Fibroblast of skin of abdomen (primary cell): ENCODE results near the gene AQP12B.
"Not testable (repeated sequence)": the region's sequence is repeated elsewhere in the genome, so short reads cannot be mapped to it uniquely, and the experiment has no call there.

ENCODE experiments used
- DNase-seq: peaks from one replicate; pipeline ENCODE4 v3.0.0-alpha.2; 2013

The AQP12B gene

DNA sequence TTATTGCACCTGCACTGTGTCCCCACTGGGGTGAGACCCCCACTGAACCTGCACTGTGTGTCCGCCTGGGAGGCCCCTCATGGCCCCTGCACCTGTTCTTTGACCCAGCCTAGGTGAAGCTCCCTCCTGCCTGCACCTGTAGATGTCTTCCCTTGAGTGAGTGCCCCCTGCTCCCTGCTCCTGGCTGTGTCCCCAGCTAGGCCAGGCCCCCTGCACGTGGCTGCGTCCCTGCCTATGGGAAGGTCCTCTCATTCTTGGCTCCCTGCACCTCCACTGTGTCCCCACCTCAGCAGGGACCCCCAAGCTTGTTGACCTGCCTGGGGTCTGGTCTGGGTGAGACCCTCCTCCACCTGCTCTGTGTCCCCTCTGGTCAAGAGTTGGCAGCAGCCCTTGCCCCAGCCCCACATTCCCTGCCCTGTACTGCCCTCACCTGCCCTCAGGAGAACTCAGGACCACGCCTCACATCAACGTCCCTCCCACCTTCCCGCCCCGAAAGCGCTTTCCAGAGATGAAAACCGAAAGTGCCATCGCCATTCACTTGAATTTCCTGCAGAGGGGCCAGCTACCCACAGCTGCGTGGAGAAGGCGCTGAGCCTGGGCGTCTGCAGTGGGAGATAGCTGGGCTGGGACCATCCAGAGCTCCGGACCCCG is 769 bp upstream of the AQP12B start:
- not testable (repeated sequence) for DNase-seq

GRCh38 chr2:240680185-240680584 is 2.5 kb downstream of the AQP12B start:
- DNase-seq: not testable (repeated sequence)

GRCh38 chr2:240678909-240679308 is 3.8 kb downstream of the AQP12B start:
- not testable (repeated sequence) for DNase-seq

DNA sequence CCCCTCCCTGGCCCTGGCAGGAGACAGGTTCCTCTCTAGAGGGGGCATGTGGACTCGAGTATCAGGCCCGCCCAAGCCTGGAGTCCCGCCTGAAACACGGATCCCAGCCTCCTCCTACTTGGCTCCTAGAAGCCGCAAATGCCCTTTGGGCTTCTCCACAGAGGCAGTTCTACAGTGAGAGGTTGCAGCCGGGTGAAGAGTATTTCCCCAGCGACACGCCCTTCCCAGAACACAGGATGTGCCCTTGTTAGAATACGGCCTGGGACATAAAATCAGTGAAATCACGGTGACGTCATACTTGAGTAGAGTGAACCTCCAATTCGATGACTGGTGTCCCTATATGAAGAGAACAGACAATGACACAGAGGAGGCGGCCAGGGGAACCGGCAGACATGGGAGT is 4.6 kb downstream of the AQP12B start:
- DNase-seq: not testable (repeated sequence)

DNA sequence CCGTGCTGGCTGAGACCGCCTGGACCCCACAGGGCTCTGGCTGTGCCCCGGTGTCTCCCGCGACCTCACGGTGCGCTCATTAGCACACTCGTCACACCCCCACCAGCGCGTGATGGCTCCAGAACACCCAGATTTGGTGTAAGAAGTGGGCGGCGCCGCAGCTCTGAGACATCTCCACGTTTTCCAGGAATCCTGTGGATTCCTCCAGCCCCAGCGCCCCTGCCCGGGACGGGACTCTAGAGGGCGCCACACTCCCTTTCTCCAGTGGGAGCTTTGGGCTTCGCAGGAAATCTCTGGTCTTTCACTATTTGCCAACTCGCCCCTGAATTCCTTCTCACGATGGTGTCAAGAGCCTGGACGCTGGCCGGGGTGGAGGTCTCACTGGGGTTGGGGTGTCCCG is 7.3 kb downstream of the AQP12B start:
- not testable (repeated sequence) for DNase-seq

DNA sequence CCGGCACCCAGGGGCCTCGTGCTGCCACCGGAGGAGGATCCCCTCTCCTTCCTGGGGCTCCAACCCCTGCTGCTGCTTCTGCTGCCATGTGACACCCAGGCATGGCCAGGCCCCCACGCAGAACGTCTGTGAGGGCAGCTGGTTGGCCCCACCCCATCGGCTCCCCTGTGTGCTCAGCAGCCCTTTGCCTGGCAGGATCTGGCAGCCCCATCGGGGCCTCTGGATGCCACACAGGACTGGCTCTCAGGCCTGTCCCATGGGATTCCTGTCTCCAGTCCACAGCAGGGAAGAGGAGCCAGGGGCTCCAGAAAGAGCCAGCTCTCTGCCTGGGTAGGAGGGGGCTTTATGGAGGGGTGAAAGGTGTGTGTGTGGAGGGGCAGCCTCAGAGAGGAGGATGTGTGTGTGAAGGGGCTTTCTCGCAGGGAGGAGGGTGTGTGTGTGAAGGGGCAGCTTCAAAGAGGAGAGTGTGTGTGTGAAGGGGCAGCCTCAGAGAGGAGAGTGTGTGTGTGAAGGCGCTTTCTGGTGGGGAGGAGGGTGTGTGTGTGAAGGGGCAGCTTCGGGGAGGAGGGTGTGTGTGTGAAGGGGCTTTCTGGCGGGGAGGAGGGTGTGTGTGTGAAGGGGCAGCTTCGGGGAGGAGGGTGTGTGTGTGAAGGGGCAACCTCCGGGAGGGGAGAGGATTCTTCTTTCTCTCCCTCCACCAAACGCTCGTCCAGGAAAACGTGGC is 8.1 kb downstream of the AQP12B start:
- not testable (repeated sequence) for DNase-seq

DNA sequence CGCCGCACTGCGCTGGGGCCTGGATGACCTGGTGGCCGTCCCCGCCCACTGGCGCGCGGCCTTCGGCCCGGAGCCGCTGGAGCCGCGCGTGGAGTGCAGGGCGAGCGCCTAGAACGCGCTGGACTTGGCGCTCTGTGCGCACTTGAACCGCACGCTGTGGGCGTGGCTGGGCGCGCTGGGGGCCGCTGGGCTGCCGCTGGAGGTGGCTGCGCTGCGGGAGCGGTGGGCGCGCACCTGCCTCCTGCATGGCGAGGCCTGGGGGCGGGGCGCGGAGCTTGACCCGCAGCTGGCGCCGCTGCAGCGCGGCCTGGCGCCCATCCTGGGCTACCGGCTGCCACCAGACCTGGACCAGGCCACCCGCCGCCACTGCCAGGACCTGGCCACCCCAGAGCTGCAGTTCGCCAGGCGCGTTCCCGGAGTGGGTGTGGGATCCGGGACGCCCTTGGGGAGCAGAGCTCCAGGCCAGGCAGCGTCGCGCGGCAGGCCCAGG is 9.9 kb downstream of the AQP12B start:
- no peak for DNase-seq

DNA sequence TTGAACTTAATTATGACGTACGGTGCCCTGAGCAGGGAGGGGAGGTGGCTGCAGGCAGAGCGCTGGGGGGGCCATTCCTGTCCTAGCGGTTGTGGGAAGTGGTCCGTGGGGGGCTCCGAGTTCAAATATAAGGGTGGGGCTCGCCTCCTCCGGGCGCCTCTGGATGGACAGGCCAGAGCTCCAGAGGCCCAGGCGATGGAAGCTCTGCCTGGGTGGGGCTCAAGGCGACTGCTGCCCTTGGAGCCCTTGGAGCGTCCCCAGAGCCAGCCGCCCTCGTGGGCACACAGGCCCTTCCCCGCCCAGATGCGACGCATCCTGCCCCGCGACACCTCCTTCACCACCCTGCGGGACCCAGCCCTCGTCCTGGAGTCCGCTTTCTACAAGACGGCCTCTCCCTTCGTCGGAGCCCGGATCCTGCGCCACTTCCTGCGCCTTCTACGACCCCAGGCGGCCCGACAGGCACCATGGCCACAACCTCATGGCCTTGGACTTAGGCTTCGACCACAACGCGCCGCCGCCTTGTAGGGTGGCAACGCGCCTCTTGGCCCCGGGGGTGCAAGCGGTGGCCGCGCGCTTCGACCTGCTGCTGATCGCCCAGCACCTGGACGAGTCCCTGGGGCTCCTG is 10.5 kb downstream of the AQP12B start:
- no peak for DNase-seq

DNA sequence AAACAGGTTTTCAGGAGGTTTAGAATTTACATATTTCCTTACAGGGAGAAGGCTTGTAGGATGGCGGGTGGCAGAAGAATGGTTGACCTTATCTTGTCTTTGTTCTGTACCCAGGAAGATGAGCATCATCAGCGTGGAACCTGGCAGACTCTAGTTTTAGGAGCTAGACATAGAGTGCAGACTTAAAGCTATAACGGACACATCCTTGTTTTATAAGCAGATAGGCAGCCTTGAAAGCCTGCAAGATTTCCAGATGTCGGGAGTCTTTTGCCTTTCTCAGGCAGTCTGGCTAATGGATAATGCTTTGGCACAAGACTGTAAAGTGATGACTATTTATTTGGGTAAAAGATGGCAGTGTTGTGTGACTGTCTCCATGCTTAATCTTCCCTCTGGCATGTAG is 11.7 kb downstream of the AQP12B start:
- no peak for DNase-seq

DNA sequence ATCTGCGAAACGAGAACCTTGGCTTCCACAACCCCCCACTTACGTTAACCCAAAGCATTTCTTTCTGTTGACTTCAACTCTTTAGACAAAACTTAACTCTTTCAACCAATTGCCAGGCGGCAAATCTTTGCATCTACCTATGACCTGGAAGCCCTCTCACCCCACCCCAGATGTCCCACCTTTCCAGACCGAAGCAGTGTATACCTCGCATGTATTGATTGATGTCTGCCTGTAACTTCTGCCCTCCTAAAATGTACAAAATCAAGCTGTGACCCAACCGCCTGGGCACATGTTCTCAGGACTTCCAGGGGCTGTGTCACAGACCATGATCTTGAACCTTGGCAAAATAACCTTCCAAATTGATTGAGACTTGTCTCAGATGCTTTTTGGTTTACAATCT is 12.3 kb downstream of the AQP12B start:
- DNase-seq: no peak

GRCh38 chr2:240664622-240665021 is 18.1 kb downstream of the AQP12B start:
- DNase-seq: no peak

- no peak for DNase-seq
Measured at GRCh38 chr2:240663546-240664190, 19.0 kb downstream of the AQP12B start.

DNA sequence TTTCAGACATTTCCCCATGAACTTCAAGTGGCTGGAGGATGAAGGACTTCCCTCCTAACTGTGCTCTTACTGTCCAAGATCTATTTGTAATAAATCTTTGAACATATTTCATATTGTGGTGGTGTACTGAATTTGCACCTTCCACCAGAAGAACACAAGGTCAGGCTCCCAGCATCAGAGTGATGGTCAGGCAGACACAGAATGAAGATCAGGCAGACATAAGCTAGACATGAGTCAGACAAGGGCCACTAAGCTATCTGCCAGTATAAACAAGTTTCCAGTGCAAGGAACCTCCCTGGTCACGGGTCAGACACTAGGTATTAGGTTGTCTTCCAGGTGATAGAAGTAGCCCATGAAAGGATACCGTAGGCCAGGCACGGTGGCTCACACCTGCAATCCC is 20.0 kb downstream of the AQP12B start:
- DNase-seq: no peak

- DNase-seq: not testable (repeated sequence)
Measured at GRCh38 chr2:240659883-240660282, 22.8 kb downstream of the AQP12B start.

DNA sequence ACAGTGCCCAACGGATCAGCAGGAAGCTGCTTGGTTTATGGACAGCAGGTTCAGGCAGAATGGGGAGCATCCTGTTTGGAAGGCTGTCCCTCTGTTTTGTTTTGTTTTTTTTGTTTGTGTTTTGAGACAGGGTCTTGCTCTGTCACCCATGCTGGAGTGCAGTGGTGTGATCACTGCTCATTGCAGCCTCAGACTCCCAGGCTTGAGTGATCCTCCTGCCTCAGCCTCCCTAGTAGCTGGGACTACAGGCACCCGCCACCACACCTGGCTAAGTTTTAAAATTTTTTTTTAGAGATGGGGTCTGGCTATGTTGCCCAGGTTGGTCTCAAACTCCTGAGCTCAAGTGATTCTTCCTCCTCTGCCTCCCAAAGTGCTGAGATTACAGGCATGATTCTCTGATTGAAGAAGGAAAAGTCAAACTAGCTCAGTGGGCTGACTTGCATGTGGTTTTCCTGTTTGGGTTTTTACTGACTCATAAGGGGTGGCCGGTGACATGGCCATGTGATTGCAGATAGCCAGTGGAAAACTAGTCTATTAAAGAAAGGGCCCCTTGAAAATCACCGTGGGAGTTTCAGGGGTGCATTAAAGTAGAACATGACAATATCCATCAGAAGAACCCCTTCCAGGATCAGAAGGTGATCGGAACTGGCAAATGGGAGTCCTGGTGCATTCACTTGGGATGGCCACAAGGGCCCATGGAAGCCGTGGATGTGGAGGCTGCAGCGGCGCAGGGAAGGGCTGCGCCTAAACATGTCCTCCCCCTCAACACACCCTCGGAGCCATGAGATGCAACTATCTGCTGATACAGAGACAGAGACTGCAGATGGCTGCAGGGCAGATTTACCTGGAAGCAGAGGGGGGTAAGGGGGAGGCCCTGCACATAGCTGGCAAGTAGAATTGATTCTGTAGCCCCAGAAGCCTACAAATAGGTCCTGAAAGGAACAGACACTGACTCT is 26.5 kb downstream of the AQP12B start:
- peak; percentile 7 for DNase-seq

GRCh38 chr2:240651185-240651584 is 31.5 kb downstream of the AQP12B start:
- no peak for DNase-seq

DNA sequence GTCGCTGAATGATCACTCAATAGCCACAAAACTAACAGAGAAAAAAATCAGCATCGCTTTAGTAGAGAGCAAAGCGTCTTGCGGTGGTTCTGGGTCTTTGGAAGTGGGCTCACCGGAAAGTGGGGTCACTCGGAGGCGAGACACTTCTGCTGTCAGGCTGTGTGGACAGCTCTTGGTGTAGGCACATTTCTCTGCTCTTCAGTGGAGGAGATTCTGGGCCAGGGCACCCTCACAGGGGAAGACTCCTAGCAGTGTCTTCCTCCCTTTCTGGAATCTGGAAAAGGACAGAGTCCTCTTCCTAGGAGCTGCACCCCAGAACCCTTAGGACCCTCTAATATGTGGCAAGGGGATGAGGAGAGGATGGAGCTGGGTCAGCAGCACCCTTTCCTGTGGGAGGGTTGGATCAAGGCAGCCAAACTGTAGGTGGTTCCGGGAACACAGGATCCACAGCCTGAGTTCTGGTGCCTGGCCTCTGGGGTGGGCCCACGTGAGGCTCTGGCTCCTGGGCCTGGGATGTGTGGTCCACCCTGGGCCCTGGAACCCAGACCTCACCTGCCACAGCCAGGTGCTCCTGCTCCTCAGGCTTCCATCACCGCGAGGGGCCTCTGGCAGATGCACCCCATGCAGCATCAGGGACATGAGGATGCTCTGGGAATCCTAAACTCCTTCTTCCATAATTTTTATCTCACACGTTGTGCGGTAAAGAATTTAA is 32.3 kb downstream of the AQP12B start:
- no peak for DNase-seq

DNA sequence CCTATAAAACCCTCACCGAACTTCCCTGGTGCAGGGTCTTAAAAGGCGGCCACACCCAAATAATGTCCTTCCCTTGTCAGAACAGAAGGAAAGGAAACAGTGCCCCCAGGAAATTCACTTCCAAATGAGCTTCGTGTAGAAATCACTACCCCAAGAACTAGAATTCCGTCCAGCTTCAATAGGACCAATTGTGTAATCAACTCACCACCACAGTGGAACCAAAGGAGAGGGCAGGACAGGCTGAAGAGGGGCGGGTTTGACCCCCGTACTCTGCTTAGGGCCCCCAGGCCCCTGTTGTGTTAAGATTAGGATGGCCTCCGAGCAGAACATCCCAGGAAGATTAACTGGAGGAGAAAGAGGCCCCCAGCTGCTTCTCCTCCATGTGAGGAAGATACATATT is 33.4 kb downstream of the AQP12B start:
- no peak for DNase-seq

DNA sequence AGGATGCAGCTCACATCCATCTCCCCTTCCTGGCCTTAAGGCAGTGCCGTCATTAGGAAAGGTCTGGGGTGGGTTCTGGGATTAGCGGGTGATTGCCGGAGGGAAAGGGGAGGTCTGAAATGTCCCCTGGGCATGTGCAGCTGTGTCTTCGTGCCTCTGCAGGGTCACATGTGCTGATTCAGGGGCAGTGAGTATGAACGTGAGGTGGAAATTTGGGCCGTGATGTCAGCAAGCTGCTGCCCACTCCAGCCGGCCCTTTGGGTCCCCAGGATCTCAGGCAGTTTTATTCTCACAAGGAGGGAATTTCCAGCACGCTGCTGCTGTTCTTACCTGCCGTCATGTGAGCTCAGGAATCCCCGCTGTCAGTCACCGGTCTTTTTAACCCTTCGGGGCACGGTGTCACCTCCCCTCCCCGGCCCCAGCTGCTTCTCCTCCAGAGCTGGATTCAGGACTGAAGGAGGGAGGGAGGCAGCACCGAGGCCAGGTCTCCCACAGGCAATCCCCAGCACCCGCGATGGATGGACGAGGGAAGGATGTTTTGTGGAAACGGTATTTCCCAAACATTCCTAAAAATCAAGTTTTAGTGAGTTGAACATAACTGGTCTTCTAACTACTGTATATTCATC is 33.9 kb downstream of the AQP12B start:
- DNase-seq: no peak

GRCh38 chr2:240648155-240648649 is 34.5 kb downstream of the AQP12B start:
- DNase-seq: no peak
